HG02870 (cell line): ENCODE measurements around the gene BRD8.

ENCODE experiments used
- ATAC-seq: cut with Tn5 transposase; IDR thresholded peaks from one replicate; pipeline ENCODE4 v1.9.1; 2021; ENCODE audit warnings: mild to moderate bottlenecking, moderate library complexity; ENCODE audit not compliant: unreplicated experiment

Gene BRD8

DNA sequence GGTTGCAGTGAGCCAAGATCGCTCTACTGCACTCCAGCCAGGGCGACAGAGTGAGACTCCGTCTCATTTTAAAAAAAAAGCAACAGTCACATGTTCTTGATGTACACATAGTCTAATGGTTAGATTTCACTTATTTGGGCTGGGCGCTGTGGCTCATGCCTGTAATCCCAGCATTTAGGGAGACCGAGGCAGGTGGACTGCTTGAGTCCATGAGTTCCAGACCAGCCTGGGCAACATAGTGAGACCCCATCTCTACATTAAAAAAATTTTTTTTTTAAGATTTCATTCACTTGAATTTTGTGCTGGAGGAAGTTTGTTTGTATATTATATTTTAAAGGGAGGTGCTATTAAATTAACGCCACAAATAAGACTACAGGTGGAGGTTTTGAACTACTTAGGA is 72.7 kb downstream of the BRD8 start:
- no peak for ATAC-seq

GRCh38 chr5:138103319-138103637 is 75.2 kb downstream of the BRD8 start:
- ATAC-seq: no peak

DNA sequence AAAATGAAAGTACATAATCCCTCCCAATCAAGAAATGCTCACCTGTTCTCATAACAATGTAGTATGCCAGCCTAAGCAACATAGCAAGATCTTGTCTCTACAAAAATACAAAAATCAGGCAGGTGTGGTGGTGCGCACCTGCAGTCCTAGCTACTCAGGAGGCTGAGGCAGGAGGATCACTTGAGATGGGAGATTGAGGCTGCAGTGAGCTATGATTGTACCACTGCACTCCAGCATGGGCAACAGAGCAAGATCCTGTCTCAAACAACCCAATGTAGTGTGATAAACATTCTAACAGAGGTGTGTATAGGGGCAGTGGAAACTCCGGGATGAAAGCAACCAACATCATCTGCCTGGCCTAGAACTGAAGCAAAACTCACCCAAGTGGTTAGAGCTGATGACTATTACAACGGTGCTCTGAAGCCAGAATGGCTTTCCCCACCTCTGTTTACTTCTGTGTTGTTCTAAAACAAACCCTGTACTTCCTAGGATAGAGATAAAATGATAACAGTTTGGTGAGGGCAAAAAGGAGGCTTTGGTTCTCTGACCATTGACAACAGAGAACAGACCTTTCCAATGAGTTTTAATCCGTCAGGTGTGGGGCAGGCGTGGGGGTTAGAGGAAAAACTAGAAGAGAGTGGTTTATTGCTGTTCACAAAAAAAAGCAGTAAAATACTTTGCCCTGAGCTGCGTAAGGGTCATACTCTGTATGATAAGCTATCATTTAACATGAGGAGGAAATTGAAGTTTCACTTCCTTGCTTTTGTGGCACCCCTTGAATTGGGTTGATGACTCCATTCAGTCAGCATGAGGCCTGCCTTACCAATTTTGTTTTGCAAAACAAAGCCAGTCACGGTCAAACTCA is 75.7 kb downstream of the BRD8 start:
- ATAC-seq: no peak

- ATAC-seq: no peak
Measured at GRCh38 chr5:138096997-138097828, 81.2 kb downstream of the BRD8 start.

DNA sequence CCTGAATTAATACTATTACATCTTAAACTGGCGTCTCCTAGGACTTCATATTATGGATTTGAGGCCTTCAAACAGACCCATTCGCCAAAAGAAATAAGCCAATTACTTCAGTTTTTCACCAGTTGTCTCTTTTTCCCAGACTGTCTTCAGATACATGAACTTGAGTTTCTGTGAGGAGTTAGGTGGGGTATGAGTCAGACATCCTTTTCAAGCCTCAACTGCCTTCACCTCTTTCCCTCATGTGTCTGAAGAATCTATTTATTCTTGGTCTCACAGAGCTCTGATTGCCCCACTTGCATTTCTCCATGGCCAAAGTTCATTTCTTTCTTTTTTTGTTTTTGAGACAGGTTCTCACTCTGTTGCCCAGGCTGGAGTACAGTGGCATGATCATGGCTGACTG is 82.1 kb downstream of the BRD8 start:
- no peak for ATAC-seq

- no peak for ATAC-seq
Measured at GRCh38 chr5:138095100-138095907, 83.1 kb downstream of the BRD8 start.

DNA sequence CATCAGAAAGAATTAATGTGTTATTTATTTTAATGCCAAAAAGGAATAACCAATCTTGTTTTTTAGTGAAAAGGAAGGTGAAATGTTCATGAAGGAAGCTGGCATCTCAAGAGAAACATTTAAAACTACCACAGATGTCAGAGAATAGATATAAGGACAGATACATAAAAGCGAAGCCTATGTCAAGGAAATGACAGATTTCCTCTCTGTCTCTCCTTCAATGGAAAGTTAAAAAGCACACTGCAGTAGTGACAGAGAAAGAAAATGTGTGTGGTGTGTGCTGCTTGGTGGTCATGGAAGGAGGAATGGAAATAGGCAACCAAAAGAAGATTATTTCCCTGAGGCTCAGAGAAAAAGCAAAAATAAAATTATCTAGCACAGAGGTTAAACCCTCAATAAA is 85.4 kb downstream of the BRD8 start:
- ATAC-seq: no peak

DNA sequence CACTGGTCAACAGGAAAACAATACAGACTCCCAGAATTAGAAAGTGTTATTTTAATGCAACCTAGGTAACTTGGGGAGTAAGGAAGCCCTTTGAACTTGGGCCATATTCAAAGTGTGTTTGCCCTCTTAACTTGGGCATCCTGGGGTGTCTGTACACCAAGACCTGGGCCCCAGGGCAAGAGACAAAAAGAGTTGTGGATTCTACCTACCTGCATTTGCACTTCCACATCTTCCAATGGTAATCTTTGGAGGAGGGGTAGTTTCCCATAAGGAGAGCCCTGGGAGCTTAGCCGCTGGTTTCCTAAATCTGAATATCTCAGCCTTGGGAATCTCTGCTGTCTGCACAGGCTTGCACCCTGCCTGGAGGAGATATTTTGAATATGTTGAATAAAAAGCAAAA is 86.1 kb downstream of the BRD8 start:
- ATAC-seq: no peak

DNA sequence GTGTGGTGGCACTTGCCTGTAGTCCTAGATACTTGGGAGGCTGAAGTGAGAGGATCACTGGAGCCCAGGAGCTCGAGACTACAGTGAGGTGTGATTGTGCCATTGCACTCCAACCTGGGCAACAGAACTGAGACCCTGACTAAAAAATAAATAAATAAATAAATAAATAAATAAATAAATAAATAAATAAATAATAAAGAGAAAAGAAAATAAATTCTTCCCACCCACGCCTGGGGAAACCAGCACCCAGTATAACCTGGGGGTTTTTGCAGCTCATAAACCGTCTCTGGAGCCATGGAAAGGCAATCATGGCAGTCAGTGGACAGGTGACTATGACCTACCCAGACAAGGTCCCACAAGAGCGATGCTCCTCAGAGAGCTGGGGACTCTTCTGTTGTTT is 86.7 kb downstream of the BRD8 start:
- no peak for ATAC-seq
